HG02623 (cell line): ENCODE results near the gene KLHDC3.
A peak's percentile ranks its signal among the peaks of the same experiment; 100 is the strongest.

Source experiments
- ATAC-seq: cut with Tn5 transposase; IDR thresholded peaks from one replicate; pipeline ENCODE4 v1.9.1; 2021; ENCODE audit warnings: moderate library complexity; ENCODE audit not compliant: unreplicated experiment

The KLHDC3 gene

GRCh38 chr6:43054206-43054943 lies 40.3 kb downstream of the KLHDC3 start:
- no peak for ATAC-seq

DNA sequence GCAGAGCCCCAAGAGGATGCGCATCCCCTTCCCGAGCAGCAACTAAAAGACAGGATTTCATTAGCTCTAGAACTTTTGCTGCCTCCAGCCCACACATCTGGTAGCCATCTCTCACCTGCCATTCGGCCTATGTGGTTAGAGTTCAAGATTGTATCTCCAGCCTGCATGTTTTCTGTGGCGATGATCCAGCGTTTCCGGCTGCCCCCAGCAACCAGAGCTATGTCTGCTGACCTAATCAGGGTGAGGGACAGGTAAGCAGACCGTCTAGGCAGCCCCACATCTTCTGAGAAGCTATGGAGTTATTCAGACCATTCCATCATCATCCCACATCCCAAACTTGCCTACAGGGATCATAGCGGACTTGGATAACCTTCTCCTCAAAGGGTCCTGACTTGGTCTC lies 41.9 kb downstream of the KLHDC3 start:
- ATAC-seq, result no peak

DNA sequence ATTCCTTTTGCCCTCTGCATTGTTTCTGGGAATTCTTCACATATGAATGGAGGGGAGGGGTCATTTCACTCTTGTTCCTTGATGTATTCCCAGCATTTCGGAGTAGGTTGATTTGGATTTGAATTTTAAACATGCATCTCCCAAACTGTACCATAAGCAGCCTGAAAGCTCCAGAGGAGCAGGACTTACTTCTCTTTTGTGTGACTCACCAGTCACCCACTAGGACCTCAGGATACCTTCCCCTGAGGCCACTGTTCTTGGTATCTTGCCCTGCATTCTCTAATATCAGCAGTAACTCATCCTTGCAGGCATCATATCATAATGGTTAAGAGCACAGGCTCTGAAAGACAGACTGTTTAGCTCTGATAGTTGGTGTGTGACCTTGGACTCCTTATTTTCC lies 44.5 kb downstream of the KLHDC3 start:
- ATAC-seq, result no peak

DNA sequence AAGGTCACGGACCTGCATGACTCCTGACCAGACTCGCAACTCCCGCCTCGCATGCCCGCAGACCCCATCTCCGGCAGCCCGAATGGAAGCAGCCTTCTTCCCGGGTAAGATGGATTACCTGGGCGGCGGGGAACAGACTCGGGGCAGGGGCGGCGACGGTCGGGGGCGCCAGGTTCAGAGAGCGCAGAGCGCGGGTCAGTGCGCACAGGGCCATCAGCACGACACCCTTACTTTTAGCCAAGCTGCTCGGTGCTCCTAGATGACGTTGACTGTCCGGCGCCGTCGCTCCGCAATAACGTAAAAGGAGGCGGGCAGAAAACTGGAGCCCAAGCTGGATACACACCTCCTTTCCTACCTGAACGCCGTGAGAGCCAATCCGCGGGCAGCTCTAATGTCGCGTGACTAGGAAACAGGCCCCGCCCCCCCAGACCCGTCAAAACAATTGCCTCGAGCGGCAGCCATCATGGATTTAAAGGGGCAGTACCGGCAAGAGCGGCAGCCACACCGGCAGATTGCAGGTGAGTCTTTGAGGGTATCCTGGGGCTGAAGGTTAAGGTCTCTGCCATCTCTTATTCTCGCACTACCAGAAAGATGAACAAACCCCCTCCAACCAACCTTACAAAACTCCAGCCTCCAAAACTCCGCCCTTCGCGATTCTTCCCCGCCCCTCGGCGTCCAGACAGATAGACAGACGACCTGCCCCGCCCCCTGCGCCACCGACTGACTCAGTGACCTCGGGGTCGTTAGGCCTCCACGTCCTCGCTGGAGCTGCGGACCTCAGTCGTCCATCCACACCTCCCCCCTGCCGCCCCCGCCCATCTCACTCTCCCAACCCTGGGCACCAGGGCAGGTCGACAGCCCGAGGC lies 45.4 kb downstream of the KLHDC3 start, which contains the start of the genes KLC4 and MRPL2:
Gene KLC4, plus strand, starts transcription at position 464 of the 866 bp plus-strand sequence. CDS start 1,705 bp downstream, outside the sequence.
Gene MRPL2, minus strand, starts transcription at position 267 of the 866 bp plus-strand sequence. Its CDS starts 53 bp downstream, at position 214.
- ATAC-seq, result peak; percentile 87

DNA sequence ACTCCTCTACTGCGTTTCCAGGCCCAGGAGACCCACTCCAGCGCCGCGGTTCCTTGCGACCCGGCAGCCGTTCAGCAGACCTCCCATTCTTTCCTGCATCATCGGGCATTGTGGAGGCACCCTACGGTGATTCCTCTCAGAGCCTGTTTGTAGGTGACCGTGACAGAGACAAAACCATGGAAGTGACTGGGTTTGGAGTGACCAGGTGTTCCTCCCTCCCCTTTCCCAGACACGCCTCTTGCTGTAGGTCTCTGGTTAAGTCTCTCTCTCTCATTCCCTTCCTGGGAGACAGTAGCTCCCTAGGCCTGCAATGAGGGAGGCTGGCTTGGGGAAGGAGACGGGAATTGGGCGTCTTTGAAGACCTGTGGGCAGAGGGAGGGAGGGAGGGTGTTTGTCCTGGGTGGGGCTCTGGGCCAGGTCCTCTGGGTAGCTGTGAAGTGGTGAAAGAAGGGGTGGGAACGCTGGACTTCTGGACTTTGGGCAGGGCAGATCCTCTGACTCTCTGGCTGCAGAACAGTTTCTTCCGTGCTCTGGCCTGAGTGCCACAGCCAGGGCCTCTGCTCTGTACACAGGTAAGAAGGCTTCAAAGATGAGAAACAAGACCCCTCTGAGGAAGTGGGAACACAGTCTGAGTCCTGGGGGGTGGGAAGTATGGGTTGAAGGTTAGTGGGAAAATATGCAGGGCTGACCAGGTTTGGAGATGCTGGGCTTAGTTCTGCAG lies 46.1 kb downstream of the KLHDC3 start:
- no peak for ATAC-seq

DNA sequence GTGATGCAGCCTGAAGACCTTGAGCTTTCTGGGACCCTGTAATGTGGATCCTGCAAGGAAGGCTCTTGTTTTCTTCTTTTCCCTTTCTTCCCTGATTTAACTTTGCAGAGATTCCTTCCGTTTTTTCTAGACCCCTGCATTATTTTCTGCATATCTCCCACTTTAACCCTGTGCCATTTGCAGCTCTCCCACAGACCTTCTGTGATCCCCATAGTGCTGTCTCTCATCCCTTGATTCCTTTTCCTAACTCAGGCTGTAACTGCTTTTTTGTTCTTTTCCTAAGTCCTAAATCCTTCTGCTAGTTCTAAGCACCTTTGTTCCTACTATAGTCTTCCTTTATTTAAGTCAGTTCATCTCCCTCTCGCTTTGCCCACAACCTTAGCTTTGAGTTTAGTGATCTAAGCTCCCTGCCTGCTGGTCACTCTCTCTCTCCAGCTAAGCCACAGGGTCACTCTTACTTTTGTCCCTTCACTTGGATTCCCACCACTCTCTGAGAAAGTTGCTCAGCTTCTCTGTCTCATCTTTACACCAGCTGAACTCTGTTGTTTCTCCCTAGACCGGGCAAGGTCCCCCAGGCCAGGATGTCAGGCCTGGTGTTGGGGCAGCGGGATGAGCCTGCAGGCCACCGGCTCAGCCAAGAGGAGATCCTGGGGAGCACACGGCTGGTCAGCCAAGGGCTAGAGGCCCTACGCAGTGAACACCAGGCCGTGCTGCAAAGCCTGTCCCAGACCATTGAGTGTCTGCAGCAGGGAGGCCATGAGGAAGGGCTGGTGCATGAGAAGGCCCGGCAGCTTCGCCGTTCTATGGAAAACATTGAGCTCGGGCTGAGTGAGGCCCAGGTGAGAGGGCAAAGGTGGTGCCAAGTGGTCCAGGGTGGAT lies 46.9 kb downstream of the KLHDC3 start:
- no peak for ATAC-seq

GRCh38 chr6:43061861-43062260 lies 47.8 kb downstream of the KLHDC3 start:
- no peak for ATAC-seq

GRCh38 chr6:43062818-43063217 lies 48.8 kb downstream of the KLHDC3 start:
- no peak for ATAC-seq

DNA sequence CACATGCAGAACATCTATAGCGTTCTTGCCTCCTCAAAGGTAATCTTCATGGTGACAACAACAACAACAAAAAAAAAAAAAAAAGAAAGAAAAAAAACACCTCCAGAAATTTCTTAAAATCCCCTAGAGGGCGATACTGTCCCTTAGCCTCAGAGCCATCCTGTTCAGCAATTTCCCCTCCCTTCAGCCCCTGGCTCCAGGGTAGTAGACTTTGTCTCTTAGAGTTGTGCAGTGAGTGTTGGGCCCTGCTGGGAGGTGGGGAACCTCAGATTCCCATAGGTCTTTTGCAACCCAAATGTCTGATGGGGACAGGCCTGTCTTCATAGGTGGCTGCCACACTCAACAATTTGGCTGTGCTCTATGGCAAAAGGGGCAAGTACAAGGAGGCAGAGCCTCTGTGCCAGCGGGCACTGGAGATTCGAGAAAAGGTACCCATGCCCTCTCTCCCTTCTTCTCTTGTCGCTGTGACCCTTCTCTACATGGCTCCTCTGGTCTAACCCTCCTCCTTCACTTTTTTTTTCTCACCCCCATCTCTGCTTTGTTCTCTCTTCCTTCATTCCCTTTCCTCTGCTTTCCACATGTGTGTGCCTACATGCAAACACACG lies 56.1 kb downstream of the KLHDC3 start:
- no peak for ATAC-seq
